ENCODE data around the gene SINHCAF.

- TF ChIP-seq, protein P1, sequence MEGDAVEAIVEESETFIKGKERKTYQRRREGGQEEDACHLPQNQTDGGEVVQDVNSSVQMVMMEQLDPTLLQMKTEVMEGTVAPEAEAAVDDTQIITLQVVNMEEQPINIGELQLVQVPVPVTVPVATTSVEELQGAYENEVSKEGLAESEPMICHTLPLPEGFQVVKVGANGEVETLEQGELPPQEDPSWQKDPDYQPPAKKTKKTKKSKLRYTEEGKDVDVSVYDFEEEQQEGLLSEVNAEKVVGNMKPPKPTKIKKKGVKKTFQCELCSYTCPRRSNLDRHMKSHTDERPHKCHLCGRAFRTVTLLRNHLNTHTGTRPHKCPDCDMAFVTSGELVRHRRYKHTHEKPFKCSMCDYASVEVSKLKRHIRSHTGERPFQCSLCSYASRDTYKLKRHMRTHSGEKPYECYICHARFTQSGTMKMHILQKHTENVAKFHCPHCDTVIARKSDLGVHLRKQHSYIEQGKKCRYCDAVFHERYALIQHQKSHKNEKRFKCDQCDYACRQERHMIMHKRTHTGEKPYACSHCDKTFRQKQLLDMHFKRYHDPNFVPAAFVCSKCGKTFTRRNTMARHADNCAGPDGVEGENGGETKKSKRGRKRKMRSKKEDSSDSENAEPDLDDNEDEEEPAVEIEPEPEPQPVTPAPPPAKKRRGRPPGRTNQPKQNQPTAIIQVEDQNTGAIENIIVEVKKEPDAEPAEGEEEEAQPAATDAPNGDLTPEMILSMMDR (IDR thresholded peaks at IDR 0.05), result no peak
- no peak for TF ChIP-seq POLR2AphosphoS5 (IDR thresholded peaks at IDR 0.05)
- no peak for TF ChIP-seq POLR2A (IDR thresholded peaks at IDR 0.05)
Observed at GRCh38 chr12:31267966-31268365, 58.0 kb downstream of the SINHCAF start.
